ENCODE results near the gene PRSS38.

The PRSS38 gene

GRCh38 chr1:227813962-227814361 lies 1.5 kb upstream of the PRSS38 start:
- no peaks in the 10 kb centered on the region for H3K79me2 ChIP-seq (ENCODE audit: insufficient read depth, low read depth)

GRCh38 chr1:227816750-227817446 lies 1.4 kb downstream of the PRSS38 start:
- no peak for TF ChIP-seq CTCF (conservative IDR thresholded peaks at IDR 0.05; ENCODE audit: low read depth, low read length)
- no peaks in the 10 kb centered on the region for H3K79me2 ChIP-seq (ENCODE audit: insufficient read depth, low read depth)
- H3K36me3 ChIP-seq (ENCODE audit: insufficient read depth) = no peaks in the 10 kb centered on the region
- H3K27me3 ChIP-seq (ENCODE audit: insufficient read depth, low read depth) = no peaks in the 10 kb centered on the region
- no peak overlapping the region for H2AFZ ChIP-seq (ENCODE audit: low read depth)
- no peaks in the 10 kb centered on the region for H4K20me1 ChIP-seq (ENCODE audit: insufficient read depth)
- no peak overlapping the region for H3K4me2 ChIP-seq
- H3K4me1 ChIP-seq (ENCODE audit: low read depth, poor library complexity, severe bottlenecking) = no peaks in the 10 kb centered on the region
- no peak overlapping the region for H3K9ac ChIP-seq
- no peak overlapping the region for H3K27ac ChIP-seq
- no peak overlapping the region for H3K4me3 ChIP-seq (IDR thresholded peaks at IDR 0.05; ENCODE audit: insufficient read depth, low read depth, low read length)

More at GRCh38 chr1:227813962-227814361, 1.5 kb upstream of the PRSS38 start:
- TF ChIP-seq CTCF (conservative IDR thresholded peaks at IDR 0.05; ENCODE audit: low read depth, low read length) = no peak
- Histone ChIP-seq H3K9ac (no peak overlapping the region), H3K27me3 (ENCODE audit: insufficient read depth, low read depth) (no peaks in the 10 kb centered on the region), H4K20me1 (ENCODE audit: insufficient read depth) (no peaks in the 10 kb centered on the region), H2AFZ (ENCODE audit: low read depth) (no peak overlapping the region), H3K4me1 (ENCODE audit: low read depth, poor library complexity, severe bottlenecking) (no peaks in the 10 kb centered on the region), H3K36me3 (ENCODE audit: insufficient read depth) (no peaks in the 10 kb centered on the region), H3K4me2 (no peak overlapping the region), H3K4me3 (IDR thresholded peaks at IDR 0.05; ENCODE audit: insufficient read depth, low read depth, low read length) (no peak overlapping the region), H3K27ac (no peak overlapping the region)

- H2AFZ ChIP-seq (ENCODE audit: low read depth) = no peak overlapping the region
Observed at GRCh38 chr1:227823537-227823936, 8.1 kb downstream of the PRSS38 start.

DNA sequence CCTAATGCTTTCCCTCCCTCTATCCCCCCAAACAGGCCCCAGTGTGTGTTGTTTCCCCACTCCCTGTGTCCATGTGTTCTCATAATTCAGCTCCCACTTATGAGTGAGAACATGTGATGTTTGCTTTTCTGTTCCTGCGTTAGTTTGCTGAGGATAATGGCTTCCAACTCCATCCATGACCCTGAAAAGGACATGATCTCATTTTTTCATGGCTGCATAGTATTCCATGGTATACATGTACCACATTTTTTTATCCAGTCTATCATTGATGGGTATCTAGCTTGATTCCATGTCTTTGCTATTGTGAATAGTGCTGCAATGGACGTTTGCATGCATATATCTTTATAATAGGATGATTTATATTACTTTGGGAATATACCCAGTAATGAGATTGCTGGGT lies 8.7 kb downstream of the PRSS38 start:
- no peaks in the 10 kb centered on the region for H3K79me2 ChIP-seq (ENCODE audit: insufficient read depth, low read depth)
- H3K4me3 ChIP-seq (IDR thresholded peaks at IDR 0.05; ENCODE audit: insufficient read depth, low read depth, low read length) = no peak overlapping the region
- no peaks in the 10 kb centered on the region for H4K20me1 ChIP-seq (ENCODE audit: insufficient read depth)
- no peaks in the 10 kb centered on the region for H3K4me1 ChIP-seq (ENCODE audit: low read depth, poor library complexity, severe bottlenecking)
- no peak overlapping the region for H3K9ac ChIP-seq
- no peaks in the 10 kb centered on the region for H3K27me3 ChIP-seq (ENCODE audit: insufficient read depth, low read depth)
- H3K27ac ChIP-seq = no peak overlapping the region
- H3K36me3 ChIP-seq (ENCODE audit: insufficient read depth) = no peaks in the 10 kb centered on the region
- no peak overlapping the region for H3K4me2 ChIP-seq
- TF ChIP-seq CTCF (conservative IDR thresholded peaks at IDR 0.05; ENCODE audit: low read depth, low read length) = no peak
- no peak overlapping the region for H2AFZ ChIP-seq (ENCODE audit: low read depth)

More at GRCh38 chr1:227823537-227823936, 8.1 kb downstream of the PRSS38 start:
- Histone ChIP-seq H3K79me2 (ENCODE audit: insufficient read depth, low read depth) (no peaks in the 10 kb centered on the region), H4K20me1 (ENCODE audit: insufficient read depth) (no peaks in the 10 kb centered on the region), H3K9ac (no peak overlapping the region), H3K27me3 (ENCODE audit: insufficient read depth, low read depth) (no peaks in the 10 kb centered on the region), H3K36me3 (ENCODE audit: insufficient read depth) (no peaks in the 10 kb centered on the region), H3K27ac (no peak overlapping the region), H3K4me2 (no peak overlapping the region), H3K4me1 (ENCODE audit: low read depth, poor library complexity, severe bottlenecking) (no peaks in the 10 kb centered on the region), H3K4me3 (IDR thresholded peaks at IDR 0.05; ENCODE audit: insufficient read depth, low read depth, low read length) (no peak overlapping the region)
- TF ChIP-seq CTCF (conservative IDR thresholded peaks at IDR 0.05; ENCODE audit: low read depth, low read length) = no peak

All from KMS-11 (cell line).